Cerebellar nuclear complex (tissue), 1 donor: ENCODE results near the gene CDK16.

ENCODE experiments used
- DNase-seq, 2 experiments: peaks; one replicate each; lab custom pipeline; 2025; lab: John Stamatoyannopoulos, UW

CDK16 gene

GRCh38 chrX:47228550-47229270, 10.2 kb downstream of the CDK16 start:
- no peak for DNase-seq

DNA sequence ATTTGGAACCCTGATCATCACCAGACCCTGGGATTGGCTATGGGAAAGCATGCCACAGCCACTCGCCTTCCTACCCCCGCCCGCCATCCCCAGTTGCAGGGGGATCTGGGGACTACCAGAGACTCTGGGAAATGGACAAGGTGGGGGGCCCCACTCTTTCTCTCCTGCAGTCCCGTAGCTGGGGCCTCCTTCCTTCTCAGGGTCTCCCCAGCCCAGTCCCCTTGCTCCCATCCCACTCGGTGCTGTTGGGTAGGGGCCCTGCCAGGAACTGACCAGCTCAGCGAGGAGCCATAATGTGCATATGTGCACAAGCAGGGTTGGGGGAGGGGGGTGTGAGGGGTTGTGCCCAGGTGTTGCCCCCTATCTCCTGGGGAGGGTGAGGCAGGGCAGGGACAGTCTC, 10.9 kb downstream of the CDK16 start:
- DNase-seq = no peak

DNA sequence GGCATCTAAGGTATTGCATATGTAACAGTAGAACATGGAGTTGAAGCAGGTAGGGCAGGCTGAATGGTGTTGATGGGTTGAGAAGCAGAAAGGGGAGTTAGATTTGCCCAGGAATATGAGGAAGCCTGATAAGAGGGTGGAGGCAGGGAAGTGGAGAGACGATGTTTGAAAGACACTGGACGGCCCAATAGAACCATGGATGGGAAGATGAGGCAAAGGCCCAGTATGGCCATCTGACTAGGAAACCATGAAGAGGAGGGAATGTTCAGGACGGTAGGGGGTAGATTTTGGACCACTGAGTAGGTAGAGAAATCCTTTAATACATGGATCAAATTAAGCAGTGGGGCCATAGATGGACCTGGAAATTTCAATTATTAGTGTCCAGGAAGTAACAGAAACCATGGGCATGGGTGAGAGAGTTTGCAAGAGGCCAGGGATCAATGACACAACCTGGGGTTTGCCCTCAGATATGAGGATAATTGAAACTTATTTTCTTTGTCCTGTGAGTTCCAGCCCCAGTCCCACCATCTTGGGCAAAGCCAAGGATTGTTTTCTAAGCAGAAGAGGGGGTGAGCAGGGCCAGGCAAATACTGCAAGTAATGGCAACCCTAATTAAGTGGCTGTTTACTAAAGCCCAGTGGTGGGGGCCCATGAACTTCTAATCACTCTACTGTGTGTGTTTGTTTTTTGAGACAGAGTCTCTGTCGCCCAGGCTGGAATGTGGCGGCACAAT, 11.8 kb downstream of the CDK16 start:
- DNase-seq = no peak

DNA sequence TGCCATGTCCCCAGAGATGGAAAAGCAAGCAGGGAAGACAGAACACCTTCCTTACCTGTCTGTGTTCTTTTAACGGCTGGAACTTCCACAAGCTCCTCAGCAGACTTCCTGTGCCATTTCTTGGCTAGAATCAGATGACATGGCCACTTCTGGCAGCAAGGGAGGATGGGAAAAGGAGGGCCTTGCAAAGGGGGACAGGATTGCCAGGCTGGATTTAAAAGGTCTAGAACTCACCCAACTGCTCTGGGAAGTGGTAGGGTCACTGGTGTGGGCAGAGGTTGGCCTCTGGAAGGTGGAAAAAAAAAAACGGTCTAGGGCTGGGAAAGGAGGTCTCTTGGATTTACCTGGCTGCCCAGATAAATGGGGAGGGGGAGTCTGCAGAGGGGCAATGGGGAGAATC, 12.7 kb downstream of the CDK16 start:
- no peak for DNase-seq

- DNase-seq = no peak
Observed at GRCh38 chrX:47232197-47232802, 13.8 kb downstream of the CDK16 start.

DNA sequence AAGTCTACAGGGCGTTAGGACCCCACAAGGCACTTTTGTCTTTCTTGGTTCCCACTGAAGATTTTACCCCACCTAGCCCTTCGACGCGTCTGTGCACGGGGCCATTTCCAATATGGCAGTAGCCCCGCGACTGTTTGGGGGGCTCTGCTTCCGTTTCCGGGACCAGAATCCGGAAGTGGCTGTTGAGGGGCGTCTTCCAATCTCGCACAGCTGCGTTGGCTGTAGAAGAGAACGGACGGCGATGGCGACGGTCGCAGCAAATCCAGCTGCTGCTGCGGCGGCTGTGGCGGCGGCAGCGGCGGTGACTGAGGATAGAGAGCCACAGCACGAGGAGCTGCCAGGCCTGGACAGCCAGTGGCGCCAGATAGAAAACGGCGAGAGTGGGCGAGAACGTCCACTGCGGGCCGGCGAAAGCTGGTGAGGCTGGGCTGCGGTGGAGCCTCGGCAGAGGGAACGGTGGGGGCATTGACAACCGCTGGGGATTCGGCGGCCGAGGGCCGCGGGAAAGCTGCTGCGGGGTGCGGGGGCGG, 14.4 kb downstream of the CDK16 start, which contains the start of gene USP11:
Gene USP11, plus strand, starts transcription at position 207 of the 530 bp plus-strand sequence. Its CDS starts 35 bp downstream, at position 242.
- no peak for DNase-seq

- DNase-seq = peak; percentile 54 to 60
Observed at GRCh38 chrX:47233333-47234113, 15.0 kb downstream of the CDK16 start.

GRCh38 chrX:47234583-47234982, 16.1 kb downstream of the CDK16 start:
- DNase-seq = no peak

DNA sequence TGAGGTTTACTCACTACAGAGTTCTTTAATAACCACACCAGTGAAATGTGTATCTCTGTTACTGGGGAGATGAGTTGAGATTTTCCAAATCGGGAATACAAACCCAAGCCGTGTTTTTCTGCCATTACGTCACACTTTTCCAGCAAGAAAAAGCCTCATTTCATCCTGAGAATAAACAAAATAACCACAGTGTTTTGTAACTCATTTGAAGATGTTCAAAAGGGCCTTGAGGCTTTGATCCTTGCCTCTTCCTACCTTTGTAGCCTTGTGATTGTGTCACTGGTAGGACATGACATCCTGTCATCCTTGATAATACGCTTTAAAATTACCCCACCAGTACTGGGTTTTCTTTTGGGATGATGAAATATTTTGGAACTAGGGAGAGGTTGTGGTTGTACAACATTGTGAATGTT, 17.2 kb downstream of the CDK16 start:
- DNase-seq = no peak

DNA sequence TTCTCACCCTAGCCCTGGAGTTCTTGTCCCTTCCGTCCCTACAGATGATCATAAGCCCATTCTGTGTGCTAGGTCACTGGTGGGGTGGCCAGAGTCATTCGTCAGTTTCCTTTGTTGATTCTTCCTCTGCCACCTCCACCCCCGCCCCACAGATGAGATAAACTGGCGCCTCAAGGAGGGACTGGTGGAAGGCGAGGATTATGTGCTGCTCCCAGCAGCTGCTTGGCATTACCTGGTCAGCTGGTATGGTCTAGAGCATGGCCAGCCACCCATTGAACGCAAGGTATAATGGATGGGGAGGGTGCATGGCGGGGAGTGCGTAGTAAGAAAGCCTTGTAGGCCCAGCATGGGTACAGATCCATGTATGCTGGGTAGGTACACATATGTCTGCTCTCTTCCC, 20.7 kb downstream of the CDK16 start:
- DNase-seq = no peak

GRCh38 chrX:47239898-47240545, 21.5 kb downstream of the CDK16 start:
- DNase-seq = no peak

DNA sequence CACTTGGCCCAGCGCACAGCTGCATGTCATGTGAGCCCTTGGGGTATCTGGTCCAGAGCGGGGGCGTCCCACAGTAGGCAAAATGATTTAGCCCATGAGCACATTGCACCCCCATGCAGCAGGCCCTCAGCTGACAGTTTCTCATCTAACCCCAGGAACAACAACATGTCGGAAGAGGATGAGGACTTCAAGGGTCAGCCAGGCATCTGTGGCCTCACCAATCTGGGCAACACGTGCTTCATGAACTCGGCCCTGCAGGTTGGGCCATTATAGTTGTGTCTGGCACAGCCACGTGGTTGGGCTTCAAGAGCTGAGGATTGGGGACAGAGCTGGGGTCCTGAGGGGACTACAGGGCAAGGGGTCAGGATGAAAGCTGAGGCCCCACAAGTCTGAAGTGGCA, 22.1 kb downstream of the CDK16 start:
- no peak for DNase-seq

DNA sequence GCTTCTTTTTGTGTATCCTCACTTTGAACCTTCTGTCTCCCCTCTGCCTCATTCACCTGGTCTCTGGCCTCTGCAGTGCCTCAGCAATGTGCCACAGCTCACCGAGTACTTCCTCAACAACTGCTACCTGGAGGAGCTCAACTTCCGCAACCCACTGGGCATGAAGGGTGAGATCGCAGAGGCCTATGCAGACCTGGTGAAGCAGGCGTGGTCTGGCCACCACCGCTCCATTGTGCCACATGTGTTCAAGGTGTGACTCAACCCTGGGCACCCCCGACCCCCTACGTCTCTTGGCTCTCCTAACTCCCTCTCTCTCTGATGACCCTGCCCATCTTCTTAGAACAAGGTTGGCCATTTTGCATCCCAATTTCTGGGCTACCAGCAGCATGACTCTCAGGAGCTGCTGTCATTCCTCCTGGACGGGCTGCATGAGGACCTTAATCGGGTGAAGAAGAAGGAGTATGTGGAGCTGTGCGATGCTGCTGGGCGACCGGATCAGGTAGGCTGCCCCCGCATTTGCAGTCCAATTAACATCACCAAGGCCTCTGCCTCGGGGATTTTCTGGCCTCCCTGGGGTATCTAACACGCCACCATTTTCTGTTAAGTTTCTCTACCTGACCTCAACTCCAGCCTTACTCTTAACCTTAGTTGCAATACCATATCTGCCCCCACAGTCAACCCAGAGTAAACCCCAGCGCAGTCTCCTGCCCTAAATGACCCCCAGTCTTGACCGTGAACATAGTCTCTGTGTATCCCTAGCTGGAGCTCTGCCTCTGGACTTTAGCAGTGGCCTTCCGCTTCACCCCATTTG, 22.9 kb downstream of the CDK16 start:
- no peak for DNase-seq

DNA sequence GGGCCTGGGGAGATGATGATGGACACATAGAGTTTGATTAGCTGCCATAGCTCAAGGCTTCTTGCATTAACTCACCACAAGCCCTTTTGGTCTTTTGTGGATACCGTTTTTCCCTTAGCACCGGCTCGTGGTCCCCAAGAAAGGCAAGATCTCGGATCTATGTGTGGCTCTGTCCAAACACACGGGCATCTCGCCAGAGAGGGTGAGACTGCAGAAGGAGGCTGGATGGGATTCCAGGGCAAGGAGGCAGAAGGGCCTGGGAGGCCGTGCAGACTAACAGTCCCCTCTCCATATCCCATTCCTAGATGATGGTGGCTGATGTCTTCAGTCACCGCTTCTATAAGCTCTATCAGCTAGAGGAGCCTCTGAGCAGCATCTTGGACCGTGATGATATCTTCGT, 23.8 kb downstream of the CDK16 start:
- no peak for DNase-seq

DNA sequence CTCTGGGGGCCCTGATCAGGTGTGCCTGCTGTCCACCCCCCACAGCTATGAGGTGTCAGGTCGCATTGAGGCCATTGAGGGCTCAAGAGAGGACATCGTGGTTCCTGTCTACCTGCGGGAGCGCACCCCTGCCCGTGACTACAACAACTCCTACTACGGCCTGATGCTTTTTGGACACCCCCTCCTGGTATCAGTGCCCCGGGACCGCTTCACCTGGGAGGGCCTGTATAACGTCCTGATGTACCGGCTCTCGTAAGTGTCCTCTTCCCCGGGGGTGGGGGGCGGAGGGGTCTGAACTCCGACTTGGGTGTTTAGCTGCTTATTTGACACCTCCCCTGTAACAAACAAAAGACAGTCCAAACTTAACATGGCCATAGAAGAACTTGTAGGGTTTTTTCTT, 24.9 kb downstream of the CDK16 start:
- DNase-seq = no peak

GRCh38 chrX:47244676-47245075, 26.2 kb downstream of the CDK16 start:
- no peak for DNase-seq

- DNase-seq = no peak
Observed at GRCh38 chrX:47245156-47245555, 26.7 kb downstream of the CDK16 start.

DNA sequence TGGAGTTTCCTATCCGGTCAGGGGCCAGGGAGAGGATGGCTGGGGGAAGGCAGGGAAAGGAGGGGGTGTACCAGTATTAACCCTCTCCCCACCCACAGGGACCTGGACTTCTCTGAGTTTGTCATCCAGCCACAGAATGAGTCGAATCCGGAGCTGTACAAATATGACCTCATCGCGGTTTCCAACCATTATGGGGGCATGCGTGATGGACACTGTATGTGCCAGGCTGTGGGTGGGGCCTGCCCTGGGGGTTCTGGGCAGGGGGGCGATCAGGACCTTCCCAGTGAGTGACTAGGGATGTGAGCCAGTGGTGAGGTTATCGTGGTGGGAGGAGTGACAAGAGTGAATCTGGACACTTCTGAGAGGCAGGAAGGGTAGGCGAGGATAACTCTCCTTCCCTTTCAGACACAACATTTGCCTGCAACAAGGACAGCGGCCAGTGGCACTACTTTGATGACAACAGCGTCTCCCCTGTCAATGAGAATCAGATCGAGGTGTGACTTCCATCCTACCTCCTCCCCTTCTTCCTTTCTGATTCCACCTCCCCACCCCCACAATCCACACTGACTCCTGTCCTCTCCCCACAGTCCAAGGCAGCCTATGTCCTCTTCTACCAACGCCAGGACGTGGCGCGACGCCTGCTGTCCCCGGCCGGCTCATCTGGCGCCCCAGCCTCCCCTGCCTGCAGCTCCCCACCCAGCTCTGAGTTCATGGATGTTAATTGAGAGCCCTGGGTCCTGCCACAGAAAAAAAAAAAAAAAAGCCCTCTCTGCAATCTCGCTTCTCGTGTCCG, 28.9 kb downstream of the CDK16 start:
- DNase-seq = no peak

- no peak for DNase-seq
Observed at GRCh38 chrX:47247999-47248320, 29.5 kb downstream of the CDK16 start.

DNA sequence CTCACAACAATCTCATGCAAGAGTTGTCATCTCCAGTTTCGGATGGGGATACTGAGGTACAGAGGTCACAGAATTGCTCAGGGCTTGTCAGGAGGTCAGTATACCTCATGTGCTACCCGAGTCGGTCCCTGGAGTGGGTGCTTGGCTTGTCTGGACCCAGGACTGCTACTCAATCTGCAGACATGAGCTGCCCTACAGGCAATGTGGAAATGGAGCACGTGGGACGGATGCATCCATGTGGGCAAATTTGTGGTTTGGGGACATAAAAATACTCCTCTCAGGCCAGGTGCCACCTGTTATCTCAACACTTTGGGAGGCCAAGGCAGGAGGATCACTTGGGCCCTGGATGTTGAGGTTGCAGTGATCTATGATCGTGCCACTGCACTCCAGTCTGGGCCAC, 30.1 kb downstream of the CDK16 start:
- DNase-seq = no peak
